ENCODE results near the gene HORMAD1. TPM values are rescaled to one million over a fixed set of nuclear protein-coding genes. Genes with fewer than 3 reads are reported as not detected.
"Not testable (repeated sequence)": the region's sequence is repeated elsewhere in the genome, so short reads cannot be mapped to it uniquely, and the experiment has no call there.

HORMAD1 gene
- total RNA-seq: 0.39 TPM

DNA sequence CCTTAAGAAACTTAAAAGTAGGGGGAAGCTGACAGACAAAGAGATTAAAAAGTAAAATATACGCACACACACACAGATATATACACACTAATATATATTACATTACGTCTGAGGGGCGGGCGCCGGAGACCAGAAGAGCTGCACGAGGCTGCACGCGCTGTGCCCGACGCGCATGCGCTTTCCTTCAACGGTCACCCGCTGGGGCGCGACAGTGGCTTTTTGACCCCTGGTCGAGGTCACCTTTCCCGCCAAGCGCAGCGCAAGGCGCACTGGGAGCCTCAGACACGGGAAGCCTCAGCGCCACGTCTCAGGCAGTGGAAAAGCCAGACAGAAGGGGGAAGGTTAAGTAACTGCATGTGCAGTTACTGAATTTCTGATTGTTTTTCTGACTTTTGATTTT, at the start of gene HORMAD1:
Gene HORMAD1 (minus strand): TSS at position 193 of the 400 bp plus-strand sequence. CDS start 1,390 bp downstream, outside the sequence.
- DNase-seq: no peak

DNA sequence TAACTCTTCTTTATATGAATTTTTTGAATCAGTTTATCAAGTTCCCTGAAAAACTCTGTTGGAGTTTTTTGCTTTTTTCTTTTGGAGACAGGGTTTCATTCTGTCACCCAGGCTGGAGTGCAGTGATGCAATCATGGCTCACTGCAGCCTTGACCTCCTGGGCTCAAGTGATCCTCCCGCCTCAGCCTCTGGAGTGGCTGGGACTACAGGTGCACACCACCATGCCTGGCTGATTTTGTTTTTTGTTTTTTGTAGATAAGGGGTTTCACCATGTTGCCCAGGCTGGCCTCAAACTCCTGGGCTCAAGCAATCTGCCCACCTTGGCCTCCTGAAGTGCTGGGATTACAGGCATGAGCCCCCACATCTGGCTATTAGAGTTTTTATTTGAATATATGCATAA, 47.0 kb upstream of the HORMAD1 start:
- DNase-seq: not testable (repeated sequence)

DNA sequence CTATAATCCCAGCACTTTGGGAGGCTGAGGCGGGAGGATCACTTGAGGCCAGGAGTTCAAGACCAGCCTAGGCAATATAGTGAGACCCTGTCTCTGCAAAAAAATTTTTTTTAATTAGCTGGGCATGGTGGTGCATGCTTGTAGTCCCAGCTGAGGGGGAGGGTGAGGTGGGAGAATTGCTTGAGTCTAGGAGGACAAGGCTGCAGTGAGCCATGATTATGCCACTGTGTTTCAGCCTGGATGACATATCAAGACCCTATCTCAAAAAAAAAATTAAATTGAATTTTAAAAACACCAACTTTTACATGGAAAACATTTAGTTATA, 45.2 kb upstream of the HORMAD1 start:
- DNase-seq: not testable (repeated sequence)

- DNase-seq: peak; percentile 64
Observed at GRCh38 chr1:150765296-150765976, 44.7 kb upstream of the HORMAD1 start, which contains the start of gene CTSS. CTSS (minus strand) TSS chr1:150765778; CDS start chr1:150764763, 1,015 bp downstream.

GRCh38 chr1:150764617-150765101, 44.0 kb upstream of the HORMAD1 start:
- DNase-seq: peak; percentile 44

DNA sequence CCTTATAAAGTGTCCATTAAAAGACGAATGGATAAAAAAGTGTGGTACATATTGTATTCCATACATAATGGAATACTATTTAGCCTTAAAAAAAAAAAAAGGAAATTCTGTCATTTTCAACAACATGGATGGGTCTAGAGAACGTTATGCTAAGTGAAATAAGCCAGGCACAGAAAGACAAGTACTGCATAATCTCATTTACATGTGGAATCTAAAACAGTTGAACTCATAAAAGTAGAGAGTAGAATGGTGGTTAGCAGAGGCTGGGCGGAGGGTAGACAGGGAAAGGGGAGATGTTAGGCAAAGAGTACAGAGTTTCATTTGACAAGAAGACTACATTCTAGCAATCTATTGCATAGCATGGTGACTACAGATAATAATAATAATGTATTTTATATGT, 42.3 kb upstream of the HORMAD1 start:
- DNase-seq: no peak

- DNase-seq: no peak
Observed at GRCh38 chr1:150762552-150762951, 41.9 kb upstream of the HORMAD1 start.

- no peak for DNase-seq
Observed at GRCh38 chr1:150761801-150762200, 41.1 kb upstream of the HORMAD1 start.

GRCh38 chr1:150760013-150760412, 39.3 kb upstream of the HORMAD1 start:
- no peak for DNase-seq

GRCh38 chr1:150753416-150753815, 32.7 kb upstream of the HORMAD1 start:
- DNase-seq: no peak

- DNase-seq: no peak
Observed at GRCh38 chr1:150751443-150751842, 30.7 kb upstream of the HORMAD1 start.

- no peak for DNase-seq
Observed at GRCh38 chr1:150749720-150750311, 29.1 kb upstream of the HORMAD1 start.

DNA sequence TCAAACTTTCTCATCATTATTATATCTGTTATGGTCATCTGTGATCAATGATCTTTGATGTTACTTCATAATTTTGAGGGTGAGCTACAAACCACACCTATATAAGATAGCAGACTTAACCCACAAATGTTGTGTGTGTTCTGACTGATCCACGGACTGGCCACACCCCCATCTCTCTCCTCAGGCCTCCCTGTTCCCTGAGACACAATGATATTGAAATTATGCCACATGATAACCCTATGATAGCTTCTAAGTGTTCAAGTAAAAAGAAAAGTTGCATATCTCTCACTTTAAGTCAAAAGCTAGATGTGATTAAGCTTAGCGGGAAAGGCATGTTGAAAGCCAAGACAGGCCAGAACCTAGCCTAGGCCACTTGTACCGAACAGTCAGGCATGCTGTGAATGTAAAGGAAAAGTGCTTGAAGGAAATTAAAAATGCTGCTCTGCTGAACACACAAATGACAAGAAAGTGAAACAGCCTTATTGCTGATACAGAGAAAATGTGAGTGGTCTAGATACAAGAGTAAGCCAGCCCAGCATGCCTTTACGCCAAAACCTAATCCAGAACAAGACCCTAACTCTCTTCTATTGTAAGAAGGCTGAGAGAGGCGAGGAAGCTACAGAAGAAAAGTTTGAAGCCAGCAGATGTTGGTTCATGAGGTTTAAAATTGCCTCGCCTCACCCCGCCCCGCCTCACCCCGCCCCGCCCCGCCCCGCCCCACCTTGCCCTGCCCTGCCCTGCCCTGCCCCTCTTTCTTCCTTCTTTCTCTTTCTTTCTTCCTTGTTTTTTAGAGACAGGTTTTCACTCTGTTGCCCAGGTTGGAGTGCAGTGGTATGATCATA, 28.4 kb upstream of the HORMAD1 start:
- DNase-seq: no peak

DNA sequence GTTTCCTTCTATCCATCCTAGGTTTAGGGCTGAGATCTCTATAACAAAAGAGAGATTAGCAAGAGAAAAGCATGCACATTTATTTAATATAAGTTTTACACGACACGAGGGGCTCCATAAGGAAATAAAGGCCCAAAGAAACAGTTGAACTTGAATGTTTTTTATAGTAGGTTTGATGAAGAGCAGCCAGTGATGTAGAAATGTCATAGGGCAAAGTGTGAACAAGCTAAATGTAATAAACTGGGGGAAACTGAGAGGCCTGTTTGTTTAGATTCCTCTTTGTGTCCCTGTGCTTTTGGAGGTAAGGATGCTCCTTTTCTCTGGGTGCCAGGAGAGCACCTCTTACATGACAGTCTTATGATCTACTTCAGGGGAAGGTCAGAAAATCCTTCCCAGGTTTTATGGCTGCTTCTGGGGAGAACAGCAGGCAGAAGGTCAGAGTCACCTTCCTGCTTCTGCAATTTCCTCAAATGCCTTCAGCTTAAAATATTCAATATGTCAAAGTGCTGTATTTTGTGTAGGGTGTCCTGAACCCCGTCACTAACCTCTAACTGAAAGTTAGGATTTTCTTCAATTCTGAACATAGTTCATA, 9.5 kb upstream of the HORMAD1 start:
- DNase-seq: no peak

DNA sequence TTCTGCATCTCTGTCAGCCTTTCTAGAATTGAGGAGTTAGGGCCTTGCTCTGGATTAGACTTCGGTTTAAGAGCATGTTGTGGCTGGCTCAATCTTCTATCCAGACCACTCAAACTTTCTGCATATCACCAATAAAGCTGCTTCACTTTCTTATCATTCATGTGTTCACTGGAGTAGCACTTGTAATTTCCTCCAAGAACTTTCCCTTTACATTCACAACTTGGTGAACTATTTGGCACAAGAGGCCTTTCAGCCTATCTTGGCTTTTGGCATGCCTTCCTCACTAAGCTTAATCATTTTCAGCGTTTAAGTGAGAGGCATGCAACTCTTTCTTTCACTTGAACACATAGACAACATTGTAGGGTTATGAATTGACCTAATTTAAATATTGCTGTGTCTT, 3.6 kb upstream of the HORMAD1 start:
- no peak for DNase-seq

DNA sequence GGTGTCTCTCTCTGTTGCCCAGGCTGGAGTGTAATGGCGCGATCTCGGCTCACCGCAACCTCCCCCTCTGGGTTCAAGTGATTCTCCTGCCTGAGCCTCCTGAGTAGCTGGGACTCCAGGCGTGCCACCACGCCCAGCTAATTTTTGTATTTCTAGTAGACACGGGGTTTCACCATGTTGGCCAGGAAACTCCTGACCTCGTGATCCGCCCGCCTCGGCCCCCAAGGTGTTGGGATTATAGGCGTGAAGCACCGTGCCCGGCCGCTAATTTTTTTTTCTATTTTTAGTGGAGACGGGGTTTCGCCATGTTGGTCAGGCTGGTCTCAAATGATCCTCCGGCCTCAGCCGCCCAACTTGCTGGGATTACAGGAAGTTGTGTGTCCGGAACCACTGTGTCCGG, 597 bp downstream of the HORMAD1 start:
- DNase-seq: no peak

DNA sequence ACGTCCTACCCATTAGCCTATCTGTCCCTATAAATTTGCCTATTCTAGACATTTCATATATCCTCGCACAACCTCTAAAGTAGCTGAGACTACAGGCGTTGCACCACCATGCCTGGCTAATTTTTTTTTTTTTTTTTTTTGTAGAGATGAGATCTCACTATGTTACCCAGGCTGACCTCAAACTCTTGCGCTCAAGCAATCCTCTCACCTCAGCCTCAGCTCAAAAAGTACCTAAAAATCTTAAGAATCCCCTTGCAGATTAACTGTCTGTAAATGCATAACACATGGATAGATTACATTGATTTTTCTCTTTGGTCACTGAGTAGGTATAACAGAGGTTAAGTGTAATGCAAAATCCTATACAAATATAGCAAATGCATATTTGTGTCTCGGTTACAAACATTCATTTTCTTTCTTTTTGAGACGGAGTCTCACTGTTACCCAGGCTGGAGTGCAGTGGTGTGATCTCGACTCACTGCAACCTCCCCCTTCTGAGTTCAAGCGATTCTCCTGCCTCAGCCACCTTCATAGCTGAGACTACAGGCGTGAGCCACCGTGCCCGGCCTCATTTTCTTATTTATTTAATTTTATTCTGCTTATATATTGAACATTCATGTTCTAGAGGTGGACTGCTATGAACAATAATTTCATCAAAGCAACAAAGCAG, 2.3 kb downstream of the HORMAD1 start:
- no peak for DNase-seq

- not testable (repeated sequence) for DNase-seq
Observed at GRCh38 chr1:150709031-150709430, 11.7 kb downstream of the HORMAD1 start.

DNA sequence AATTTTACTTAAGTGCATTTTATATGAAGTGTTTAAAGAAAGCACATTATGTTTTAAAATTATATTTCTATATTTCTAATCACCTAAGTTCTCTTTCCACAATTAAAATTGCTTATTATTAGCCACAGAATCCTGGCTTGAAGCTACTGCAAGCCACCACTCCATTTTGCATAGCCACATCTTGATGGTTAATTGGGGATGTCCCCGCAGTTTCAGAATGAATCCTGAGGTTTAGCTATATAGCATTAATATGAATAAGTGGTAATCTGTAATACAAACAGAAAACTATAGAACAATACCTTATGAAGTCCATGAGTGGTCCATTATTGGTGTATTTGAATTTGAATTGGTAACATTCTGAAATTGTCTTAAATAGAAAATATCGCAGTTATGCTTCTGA, 12.1 kb downstream of the HORMAD1 start:
- no peak for DNase-seq

DNA sequence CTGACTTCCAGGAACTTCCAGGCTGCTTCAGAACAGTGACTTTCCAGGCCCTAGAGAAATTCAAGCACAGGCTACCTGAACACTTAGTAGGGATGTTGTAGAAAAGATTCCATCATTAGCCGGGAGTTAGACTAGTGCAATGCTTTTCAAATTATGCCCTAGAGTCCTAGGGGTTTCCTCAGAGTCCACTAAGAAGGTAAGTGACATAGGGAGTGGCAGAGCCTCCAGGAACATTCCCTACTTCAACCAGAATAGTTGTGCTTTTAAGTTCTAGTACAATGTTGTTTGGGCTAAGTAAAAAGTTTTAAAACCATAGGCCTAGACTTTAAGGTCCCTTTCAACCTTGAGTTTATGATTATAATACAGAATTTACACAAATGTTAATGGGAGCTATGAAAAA, 14.6 kb downstream of the HORMAD1 start:
- no peak for DNase-seq

DNA sequence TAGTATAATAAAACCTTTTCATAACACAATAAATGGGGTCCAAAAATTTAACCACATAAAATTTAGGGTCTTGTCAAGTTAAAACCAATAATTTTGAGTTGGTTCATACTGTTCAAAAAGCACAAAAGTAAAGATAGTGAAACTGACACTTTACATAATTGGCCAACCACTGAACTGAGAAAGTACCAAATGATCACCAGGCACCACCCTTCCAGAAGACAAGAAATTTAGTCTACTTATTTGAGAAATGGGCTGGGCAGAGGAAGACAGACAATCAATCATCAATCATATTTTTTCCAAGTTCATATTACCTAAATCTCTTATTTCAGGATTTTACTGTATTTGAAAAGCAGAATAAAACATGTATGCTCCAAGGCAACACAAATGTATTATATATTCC, 17.3 kb downstream of the HORMAD1 start:
- no peak for DNase-seq
